ENCODE data around the gene HHAT.

- no peak for TF ChIP-seq EZH2 (IDR thresholded peaks at IDR 0.05; ENCODE audit: insufficient read depth, poor library complexity, severe bottlenecking)
- TF ChIP-seq EZH2phosphoT487 (IDR thresholded peaks at IDR 0.05; ENCODE audit: insufficient read depth, low read depth): no peak
These were observed 236.6 kb downstream of the HHAT start for GRCh38 chr1:210565306-210565705.

Data from GM23248 (cell line).